ENCODE results near the gene ACLY.

GRCh38 chr17:41935641-41936040 lies 16.9 kb upstream of the ACLY start:
- TF ChIP-seq, protein P1, sequence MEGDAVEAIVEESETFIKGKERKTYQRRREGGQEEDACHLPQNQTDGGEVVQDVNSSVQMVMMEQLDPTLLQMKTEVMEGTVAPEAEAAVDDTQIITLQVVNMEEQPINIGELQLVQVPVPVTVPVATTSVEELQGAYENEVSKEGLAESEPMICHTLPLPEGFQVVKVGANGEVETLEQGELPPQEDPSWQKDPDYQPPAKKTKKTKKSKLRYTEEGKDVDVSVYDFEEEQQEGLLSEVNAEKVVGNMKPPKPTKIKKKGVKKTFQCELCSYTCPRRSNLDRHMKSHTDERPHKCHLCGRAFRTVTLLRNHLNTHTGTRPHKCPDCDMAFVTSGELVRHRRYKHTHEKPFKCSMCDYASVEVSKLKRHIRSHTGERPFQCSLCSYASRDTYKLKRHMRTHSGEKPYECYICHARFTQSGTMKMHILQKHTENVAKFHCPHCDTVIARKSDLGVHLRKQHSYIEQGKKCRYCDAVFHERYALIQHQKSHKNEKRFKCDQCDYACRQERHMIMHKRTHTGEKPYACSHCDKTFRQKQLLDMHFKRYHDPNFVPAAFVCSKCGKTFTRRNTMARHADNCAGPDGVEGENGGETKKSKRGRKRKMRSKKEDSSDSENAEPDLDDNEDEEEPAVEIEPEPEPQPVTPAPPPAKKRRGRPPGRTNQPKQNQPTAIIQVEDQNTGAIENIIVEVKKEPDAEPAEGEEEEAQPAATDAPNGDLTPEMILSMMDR (IDR thresholded peaks at IDR 0.05) = no peak
- TF ChIP-seq POLR2A (IDR thresholded peaks at IDR 0.05) = no peak
